Activated T-helper 2 cell treated with anti-CD3 and anti-CD28 coated beads, Interferon-gamma antibody, Interleukin-2, Interleukin-4, amounts not matched to agents 10 μg/mL and 5 μg/mL and 100 μg/mL, durations not matched to agents 14 hours and 24 hours and 36 hours (primary cell): ENCODE measurements around the gene RCBTB1. TPM values are rescaled to one million over a fixed set of nuclear protein-coding genes. Genes with fewer than 3 reads are reported as not detected.
"Not testable (repeated sequence)": the region's sequence is repeated elsewhere in the genome, so short reads cannot be mapped to it uniquely, and the experiment has no call there.

Experiments used
- DNase-seq: peaks from one replicate; pipeline ENCODE4 v3.0.0; 2021; ENCODE audit warnings: low spot score
- H3K27ac Mint-ChIP-seq: one replicate; pipeline ENCODE4 v1.8.0; 2021; ENCODE audit warnings: mixed read lengths
- H3K27me3 Mint-ChIP-seq: one replicate; pipeline ENCODE4 v1.8.0; 2021; ENCODE audit warnings: low read depth, mixed read lengths
- H3K36me3 Mint-ChIP-seq: one replicate; pipeline ENCODE4 v1.8.0; 2021; ENCODE audit warnings: low read depth, mixed read lengths
- H3K4me1 Mint-ChIP-seq: one replicate; pipeline ENCODE4 v1.8.0; 2021; ENCODE audit warnings: low read depth, mixed read lengths
- H3K4me3 Mint-ChIP-seq: one replicate; pipeline ENCODE4 v1.8.0; 2021; ENCODE audit warnings: low read depth, mild to moderate bottlenecking, moderate library complexity, mixed read lengths
- H3K9me3 Mint-ChIP-seq: one replicate; pipeline ENCODE4 v1.8.0; 2021; ENCODE audit warnings: mixed read lengths
- intact Hi-C: fragments of 100-400 bp; cut with micrococcal nuclease; formaldehyde crosslinking; loops from one replicate; pipeline ENCODE4 v1.15.1; 2023
- total RNA-seq: library from RNA; stranded (reverse); gene quantifications from 2 replicates; pipeline ENCODE4 v1.2.3, GENCODE V29; 2022

RCBTB1 gene
- total RNA-seq, 1 donor from 2014 or later, result 13.5 TPM

- intact Hi-C loops, result no loop called here
- Mint-ChIP-seq H3K27me3 (peaks cover 2% of the 10 kb centered on the region), H3K4me3 (no peak overlapping the region), H3K9me3 (no peaks in the 10 kb centered on the region), H3K36me3 (no peaks in the 10 kb centered on the region), H3K27ac (no peak overlapping the region), H3K4me1 (no peaks in the 10 kb centered on the region)
- no peak for DNase-seq
These were observed 9.2 kb upstream of the RCBTB1 start for GRCh38 chr13:49594576-49594975.

DNA sequence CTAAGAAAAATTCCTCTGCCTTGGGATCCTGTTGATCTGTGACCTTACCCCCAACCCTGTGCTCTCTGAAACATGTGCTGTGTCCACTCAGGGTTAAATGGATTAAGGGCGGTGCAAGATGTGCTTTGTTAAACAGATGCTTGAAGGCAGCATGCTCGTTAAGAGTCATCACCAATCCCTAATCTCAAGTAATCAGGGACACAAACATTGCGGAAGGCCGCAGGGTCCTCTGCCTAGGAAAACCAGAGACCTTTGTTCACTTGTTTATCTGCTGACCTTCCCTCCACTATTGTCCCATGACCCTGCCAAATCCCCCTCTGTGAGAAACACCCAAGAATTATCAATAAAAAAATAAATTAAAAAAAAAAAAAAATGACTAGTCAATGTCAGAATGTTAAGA lies 8.5 kb upstream of the RCBTB1 start:
- DNase-seq, H3K27me3 Mint-ChIP-seq, H3K4me1 Mint-ChIP-seq, H3K9me3 Mint-ChIP-seq, H3K27ac Mint-ChIP-seq, H3K4me3 Mint-ChIP-seq, intact Hi-C loops, H3K36me3 Mint-ChIP-seq: not testable (repeated sequence)

- H3K36me3 Mint-ChIP-seq, H3K4me3 Mint-ChIP-seq, intact Hi-C loops, H3K27ac Mint-ChIP-seq, DNase-seq, H3K27me3 Mint-ChIP-seq, H3K9me3 Mint-ChIP-seq: not testable (repeated sequence)
- H3K4me1 Mint-ChIP-seq, result peaks cover 13% of the 10 kb centered on the region
These were observed 5.4 kb upstream of the RCBTB1 start for GRCh38 chr13:49590714-49591113.

DNA sequence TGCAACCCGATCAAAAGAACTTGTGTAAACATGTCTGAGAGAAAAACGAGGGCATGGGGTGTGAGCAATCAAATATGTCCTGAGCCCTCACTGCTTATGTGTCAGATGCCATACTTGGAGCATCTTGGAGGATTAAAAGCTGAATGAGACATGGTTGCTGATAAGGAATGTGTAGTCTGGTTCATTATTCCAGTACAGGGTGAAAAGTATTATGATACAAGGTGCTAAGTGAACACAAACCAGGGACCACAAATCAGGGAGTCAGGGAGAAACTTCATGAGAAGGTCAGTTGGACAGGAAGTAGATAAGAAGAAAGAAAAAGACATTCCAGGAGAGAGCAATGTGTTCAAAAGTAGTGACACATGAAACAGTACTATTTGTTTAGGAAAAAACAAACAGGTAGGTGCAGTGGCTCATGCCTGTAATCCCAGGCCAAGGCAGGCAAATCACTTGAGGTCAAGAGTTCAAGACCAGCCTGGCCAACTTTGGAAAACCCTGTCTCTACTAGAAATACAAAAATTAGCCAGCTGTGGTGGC lies 2.0 kb upstream of the RCBTB1 start:
- Mint-ChIP-seq H3K4me1 (peaks cover 26% of the 10 kb centered on the region), H3K4me3 (no peak overlapping the region), H3K36me3 (no peaks in the 10 kb centered on the region), H3K9me3 (no peaks in the 10 kb centered on the region), H3K27me3 (peaks cover 2% of the 10 kb centered on the region), H3K27ac (no peak overlapping the region)
- DNase-seq, result no peak
- intact Hi-C loops, result loop anchor here (5.0 to 10.0 kb wide), 2 partner anchors 90 to 143 kb away; partner anchors contain the start of genes CAB39L, PHF11 and SETDB2

- H3K9me3 Mint-ChIP-seq, result no peaks in the 10 kb centered on the region
- peaks cover 2% of the 10 kb centered on the region for H3K27me3 Mint-ChIP-seq
- peaks cover 28% of the 10 kb centered on the region for H3K4me1 Mint-ChIP-seq
- no peak for DNase-seq
- intact Hi-C loops, result loop anchor here (5.0 to 10.0 kb wide), 2 partner anchors 89 to 142 kb away; partner anchors contain the start of genes CAB39L, PHF11 and SETDB2
- no peak overlapping the region for H3K27ac Mint-ChIP-seq
- peak overlapping the region; percentile 62 for H3K4me3 Mint-ChIP-seq
- peaks cover 3% of the 10 kb centered on the region for H3K36me3 Mint-ChIP-seq
These were observed 1.4 kb upstream of the RCBTB1 start for GRCh38 chr13:49586717-49587116.

- Mint-ChIP-seq H3K4me3 (peak overlapping the region; percentile 99), H3K4me1 (peaks cover 33% of the 10 kb centered on the region), H3K27me3 (peaks cover 2% of the 10 kb centered on the region), H3K36me3 (peaks cover 17% of the 10 kb centered on the region), H3K9me3 (no peaks in the 10 kb centered on the region), H3K27ac (peak overlapping the region; percentile 96)
- intact Hi-C loops, result loop anchor here (5.0 to 10.0 kb wide), 2 partner anchors 87 to 140 kb away; partner anchors contain the start of genes CAB39L, PHF11 and SETDB2
- DNase-seq, result no peak
These were observed 581 bp downstream of the RCBTB1 start for GRCh38 chr13:49584771-49585182.

DNA sequence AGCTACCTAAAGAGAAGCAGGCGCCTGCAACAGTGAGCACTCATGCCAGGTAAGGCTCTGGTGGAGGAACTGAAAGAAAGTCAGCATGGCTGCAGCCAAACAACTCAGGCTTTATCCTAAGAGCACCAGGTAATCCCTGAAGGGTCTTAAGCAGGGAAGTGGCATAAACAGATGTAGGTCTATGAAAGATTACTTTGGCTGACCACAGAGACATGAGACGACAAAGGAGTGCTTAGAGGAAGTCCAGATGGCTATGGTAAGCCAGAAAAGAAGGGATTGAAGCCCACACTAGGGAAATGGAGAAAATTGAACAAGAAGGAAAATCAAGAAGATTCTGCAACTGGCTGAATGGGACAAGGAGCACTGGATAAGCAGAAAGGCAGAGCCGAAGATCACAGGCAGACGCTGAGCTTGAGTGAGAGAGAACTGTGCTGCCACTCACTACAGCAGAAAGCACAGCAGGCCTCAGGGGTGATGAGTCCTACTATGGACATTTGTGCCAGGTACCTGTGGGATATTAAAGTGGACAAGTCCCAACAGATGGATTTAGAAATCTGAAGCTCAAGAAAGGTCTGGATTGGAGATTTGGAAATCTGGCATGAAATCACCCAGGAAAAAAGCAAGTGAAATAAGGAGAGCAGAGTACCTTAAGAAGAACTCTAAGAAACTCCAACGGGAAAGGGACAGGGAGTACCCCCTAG lies 4.2 kb downstream of the RCBTB1 start:
- no peaks in the 10 kb centered on the region for H3K9me3 Mint-ChIP-seq
- H3K27ac Mint-ChIP-seq, result no peak overlapping the region
- no peaks in the 10 kb centered on the region for H3K27me3 Mint-ChIP-seq
- intact Hi-C loops, result loop anchor here (10.0 kb wide), 1 partner anchor 136 kb away; the partner anchor contains the start of genes CAB39L and SETDB2
- no peak overlapping the region for H3K4me3 Mint-ChIP-seq
- no peak for DNase-seq
- peaks cover 25% of the 10 kb centered on the region for H3K36me3 Mint-ChIP-seq
- H3K4me1 Mint-ChIP-seq, result peaks cover 24% of the 10 kb centered on the region

- Mint-ChIP-seq H3K4me1 (peaks cover 18% of the 10 kb centered on the region), H3K36me3 (peaks cover 28% of the 10 kb centered on the region), H3K27ac (no peak overlapping the region), H3K9me3 (no peaks in the 10 kb centered on the region), H3K27me3 (no peaks in the 10 kb centered on the region), H3K4me3 (no peak overlapping the region)
- intact Hi-C loops, result no loop called here
- no peak for DNase-seq
These were observed 5.9 kb downstream of the RCBTB1 start for GRCh38 chr13:49579501-49579900.

- Mint-ChIP-seq H3K36me3 (peaks cover 18% of the 10 kb centered on the region), H3K27me3 (no peaks in the 10 kb centered on the region), H3K27ac (no peak overlapping the region), H3K9me3 (no peaks in the 10 kb centered on the region), H3K4me1 (peaks cover 21% of the 10 kb centered on the region), H3K4me3 (no peak overlapping the region)
- no peak for DNase-seq
- intact Hi-C loops, result no loop called here
These were observed 13.8 kb downstream of the RCBTB1 start for GRCh38 chr13:49571299-49572240.

GRCh38 chr13:49569993-49570689 lies 15.2 kb downstream of the RCBTB1 start:
- intact Hi-C loops, result no loop called here
- Mint-ChIP-seq H3K4me3 (peak overlapping the region; percentile 1), H3K4me1 (peaks cover 21% of the 10 kb centered on the region), H3K27me3 (no peaks in the 10 kb centered on the region), H3K9me3 (no peaks in the 10 kb centered on the region), H3K27ac (peak overlapping the region; percentile 72), H3K36me3 (peaks cover 24% of the 10 kb centered on the region)
- no peak for DNase-seq

DNA sequence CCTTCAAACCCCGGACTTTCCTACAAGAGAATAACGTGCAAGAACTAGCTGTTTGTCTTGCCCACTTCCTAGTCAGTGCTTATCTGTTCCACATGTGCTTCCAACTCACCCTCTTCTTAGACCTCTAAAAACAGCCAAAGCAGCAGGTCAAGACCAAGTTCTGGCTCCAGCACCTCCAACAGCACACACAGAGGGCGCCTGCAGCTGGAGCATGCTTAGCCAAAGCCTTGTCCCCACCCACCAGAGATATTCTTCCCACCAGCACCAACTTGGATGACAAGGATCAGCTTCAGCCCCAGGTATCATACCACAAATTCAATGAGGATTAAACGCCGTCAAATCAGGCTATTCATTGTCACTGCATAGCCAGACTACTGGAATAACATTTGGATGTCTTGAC lies 17.9 kb downstream of the RCBTB1 start:
- H3K27ac Mint-ChIP-seq, result no peak overlapping the region
- no peaks in the 10 kb centered on the region for H3K9me3 Mint-ChIP-seq
- no peak overlapping the region for H3K4me3 Mint-ChIP-seq
- DNase-seq, result no peak
- intact Hi-C loops, result no loop called here
- no peaks in the 10 kb centered on the region for H3K27me3 Mint-ChIP-seq
- H3K4me1 Mint-ChIP-seq, result peaks cover 18% of the 10 kb centered on the region
- H3K36me3 Mint-ChIP-seq, result peaks cover 29% of the 10 kb centered on the region

DNA sequence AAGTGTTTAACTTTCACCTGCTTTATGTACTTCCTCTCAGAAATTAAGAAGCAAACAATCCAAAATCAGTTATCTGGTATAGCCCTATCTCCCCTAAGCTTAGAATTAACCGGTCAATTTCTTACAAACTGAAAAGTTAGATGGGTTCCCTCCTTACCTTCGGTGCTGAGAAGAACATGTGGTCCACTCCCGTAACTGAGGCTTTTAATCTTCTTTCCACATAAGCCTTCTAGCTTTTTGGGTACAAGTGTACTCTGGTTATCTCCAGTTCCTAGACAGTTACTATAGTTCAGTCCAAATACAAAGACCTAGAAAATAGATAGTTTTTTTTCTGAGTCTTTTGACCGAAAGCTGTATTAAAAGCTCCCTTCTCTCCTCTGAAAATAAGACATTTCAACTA lies 18.9 kb downstream of the RCBTB1 start:
- Mint-ChIP-seq H3K9me3 (no peaks in the 10 kb centered on the region), H3K27ac (no peak overlapping the region), H3K36me3 (peaks cover 29% of the 10 kb centered on the region), H3K4me3 (no peak overlapping the region), H3K4me1 (peaks cover 18% of the 10 kb centered on the region), H3K27me3 (no peaks in the 10 kb centered on the region)
- intact Hi-C loops, result no loop called here
- DNase-seq, result no peak
